C4-2B (cell line): ENCODE measurements around the gene TBX2.

Experiments used
- CTCF ChIP-seq: fragments of 450-650 bp; conservative IDR thresholded peaks from 2 replicates; pipeline ENCODE4 v1.5.1; 2017; ENCODE audit warnings: mild to moderate bottlenecking
- ZFX ChIP-seq: fragments of 450-650 bp; IDR thresholded peaks from 2 replicates; pipeline ENCODE4 v1.6.1; 2017

- TF ChIP-seq ZFX (no peak), CTCF (no peak)
Observed at GRCh38 chr17:61422869-61423268, 23.2 kb downstream of the TBX2 start.
